ENCODE measurements around the gene FAM170B. TPM values are rescaled to one million over a fixed set of nuclear protein-coding genes. Genes with fewer than 3 reads are reported as not detected.

FAM170B gene
- total RNA-seq, 1 experiment from 2014 or later: not detected

- no peak for DNase-seq (ENCODE audit: low read depth, low spot score)
- intact Hi-C loops (cut with micrococcal nuclease; ENCODE audit: unreplicated experiment): no loop called here
- Histone ChIP-seq H3K27ac (ENCODE audit: low read length) (no peak overlapping the region), H3K4me3 (ENCODE audit: low read depth in 2 of 2, low read length in 2 of 2) (no peak overlapping the region), H3K4me1 (ENCODE audit: control insufficient read depth, insufficient read depth, low read length) (no peaks in the 10 kb centered on the region), H3K9me3 (ENCODE audit: control insufficient read depth, insufficient read depth, low read depth, low read length) (no peaks in the 10 kb centered on the region), H3K27me3 (ENCODE audit: control insufficient read depth, insufficient read depth, low read length) (peaks cover 23% of the 10 kb centered on the region), H3K36me3 (ENCODE audit: control insufficient read depth, insufficient read depth, low read length) (no peaks in the 10 kb centered on the region)
- no peak for TF ChIP-seq POLR2AphosphoS5 (IDR thresholded peaks at IDR 0.05; ENCODE audit: low read depth, low read length)
- no peak for TF ChIP-seq REST (IDR thresholded peaks at IDR 0.05; ENCODE audit: insufficient read depth in 1 of 2, low read depth in 2 of 2, low read length in 1 of 2)
- no peak for TF ChIP-seq TCF7L2 (IDR thresholded peaks at IDR 0.05; ENCODE audit: low read depth, low read length)
- no peak for TF ChIP-seq SIN3A (IDR thresholded peaks at IDR 0.05; ENCODE audit: borderline replicate concordance, insufficient read depth, low read depth, low read length)
- ChIA-PET CTCF (no interaction called here), POLR2A (no interaction called here)
- ATAC-seq: no peak
- no TSS peak for BruUV-seq (replicated peaks)
- in situ Hi-C loops (cut with HindIII; ENCODE audit: low pct_unique_long_range_greater_than_20kb, low sequenced_read_pairs): no loop called here
These were observed 17.1 kb downstream of the FAM170B start for GRCh38 chr10:49116509-49117375.

DNA sequence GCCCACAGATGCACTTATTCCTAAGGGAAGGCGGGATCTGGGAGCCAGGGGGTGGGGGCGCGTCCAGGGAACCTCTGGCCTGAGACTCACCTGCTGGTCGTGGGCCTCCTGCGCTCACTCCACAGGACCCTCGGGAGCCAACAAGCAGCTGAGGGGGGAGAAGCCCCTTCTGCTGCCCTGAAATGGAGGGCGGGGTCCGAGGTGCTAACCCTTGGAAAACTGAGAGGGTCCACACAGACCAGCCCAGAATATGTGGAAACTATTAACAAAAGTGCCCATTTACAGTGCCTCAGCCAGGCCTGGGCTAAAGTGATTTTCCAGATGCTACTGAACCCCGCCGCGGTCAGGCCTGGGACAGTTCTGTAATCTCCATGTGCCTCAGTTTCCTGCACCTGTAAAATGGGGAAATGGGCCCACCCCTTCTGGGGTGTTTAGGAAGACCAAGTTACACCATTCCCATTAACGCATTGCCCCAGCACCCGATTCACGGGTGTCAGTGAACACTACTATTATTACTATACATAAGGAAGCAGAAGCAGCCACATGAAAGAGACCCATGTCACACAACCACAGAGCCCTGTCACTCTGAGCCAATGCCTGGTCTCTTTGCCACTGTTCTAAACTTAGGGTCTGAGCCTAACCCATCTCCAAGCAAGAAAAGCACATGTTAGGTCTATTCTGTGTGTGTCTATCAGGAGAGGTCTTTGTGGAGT, 17.9 kb downstream of the FAM170B start:
- in situ Hi-C loops (cut with HindIII; ENCODE audit: low pct_unique_long_range_greater_than_20kb, low sequenced_read_pairs) (no loop called here), intact Hi-C loops (cut with micrococcal nuclease; ENCODE audit: unreplicated experiment) (no loop called here)
- CTCF ChIA-PET: no interaction called here
- POLR2A ChIA-PET: no interaction called here
- H3K36me3 ChIP-seq (ENCODE audit: control insufficient read depth, insufficient read depth, low read length): no peaks in the 10 kb centered on the region
- DNase-seq (ENCODE audit: low read depth, low spot score) (no peak), ATAC-seq (no peak)
- no peak overlapping the region for H3K27ac ChIP-seq (ENCODE audit: low read length)
- H3K4me3 ChIP-seq (ENCODE audit: low read depth in 2 of 2, low read length in 2 of 2): no peak overlapping the region
- no TSS peak for BruUV-seq (replicated peaks)
- H3K4me1 ChIP-seq (ENCODE audit: control insufficient read depth, insufficient read depth, low read length): no peaks in the 10 kb centered on the region
- peaks cover 22% of the 10 kb centered on the region for H3K27me3 ChIP-seq (ENCODE audit: control insufficient read depth, insufficient read depth, low read length)
- no peak for TF ChIP-seq POLR2AphosphoS5 (IDR thresholded peaks at IDR 0.05; ENCODE audit: low read depth, low read length)
- no peak for TF ChIP-seq TCF7L2 (IDR thresholded peaks at IDR 0.05; ENCODE audit: low read depth, low read length)
- no peak for TF ChIP-seq CTCF (IDR thresholded peaks at IDR 0.05)
- TF ChIP-seq REST (IDR thresholded peaks at IDR 0.05; ENCODE audit: insufficient read depth in 1 of 2, low read depth in 2 of 2, low read length in 1 of 2): no peak
- no peak for TF ChIP-seq SIN3A (IDR thresholded peaks at IDR 0.05; ENCODE audit: borderline replicate concordance, insufficient read depth, low read depth, low read length)
- H3K9me3 ChIP-seq (ENCODE audit: control insufficient read depth, insufficient read depth, low read depth, low read length): no peaks in the 10 kb centered on the region
